WERI-Rb-1 (cell line): ENCODE data around the gene PRRX2.

Experiments used
- DNase-seq: peaks from one replicate; pipeline ENCODE4 v3.0.0-alpha.2; 2020
- H3K27ac ChIP-seq: fragments of 250-450 bp; sonication (Bioruptor Pico); 2 replicates; pipeline ENCODE4 v1.5.1; 2020; ENCODE audit warnings: mild to moderate bottlenecking, moderate library complexity
- H3K27me3 ChIP-seq: fragments of 250-450 bp; sonication (Bioruptor Pico); 2 replicates; pipeline ENCODE4 v1.5.1; 2021; ENCODE audit warnings: mild to moderate bottlenecking, low read depth, moderate library complexity; ENCODE audit not compliant: insufficient read depth, severe bottlenecking
- H3K36me3 ChIP-seq: fragments of 250-450 bp; sonication (Bioruptor Pico); 2 replicates; pipeline ENCODE4 v1.5.1; 2020; ENCODE audit warnings: mild to moderate bottlenecking, moderate library complexity
- H3K4me3 ChIP-seq: 2 replicates; pipeline ENCODE4 v1.5.1; 2011; ENCODE audit warnings: low read depth, mild to moderate bottlenecking, control low read depth, low read length
- H3K9me3 ChIP-seq: fragments of 250-450 bp; sonication (Bioruptor Pico); 2 replicates; pipeline ENCODE4 v1.5.1; 2021; ENCODE audit warnings: mild to moderate bottlenecking, moderate library complexity; ENCODE audit not compliant: severe bottlenecking
- TF ChIP-seq, protein P1 (sequence below): IDR thresholded peaks from 2 replicates; pipeline ENCODE4 v1.5.1; 2011; ENCODE audit warnings: low read depth, mild to moderate bottlenecking, control low read depth, inconsistent platforms, low read length

The PRRX2 gene

DNA sequence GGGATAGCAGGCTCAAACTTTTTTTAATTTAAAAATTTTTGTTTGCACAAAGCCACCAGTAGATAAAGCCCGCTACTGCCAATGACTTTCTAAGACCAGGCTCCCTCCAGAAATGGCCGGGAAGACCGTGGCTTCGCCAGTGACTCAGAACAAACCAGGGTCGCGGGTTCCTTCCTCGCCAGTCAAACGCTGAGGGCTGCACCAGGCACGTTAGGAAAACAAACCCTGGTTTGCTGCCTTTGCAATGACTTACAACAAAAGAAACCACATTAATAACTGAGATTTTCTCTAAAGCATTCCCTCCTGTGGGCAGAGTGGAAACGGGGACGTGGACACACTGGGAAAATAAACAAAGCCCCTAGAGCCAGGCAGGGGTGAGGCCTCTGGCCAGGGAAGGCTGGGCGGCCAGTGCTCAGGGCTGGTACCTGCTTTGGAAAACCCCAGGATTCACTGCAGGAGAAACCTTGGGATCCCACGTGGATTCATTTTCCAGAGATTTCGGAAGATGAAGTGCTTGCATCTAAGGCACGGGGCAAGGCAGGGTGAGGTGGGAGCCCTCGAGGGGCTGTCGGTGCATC lies 3.8 kb downstream of the PRRX2 start:
- no peak overlapping the region for H3K27ac ChIP-seq
- TF ChIP-seq, protein P1, sequence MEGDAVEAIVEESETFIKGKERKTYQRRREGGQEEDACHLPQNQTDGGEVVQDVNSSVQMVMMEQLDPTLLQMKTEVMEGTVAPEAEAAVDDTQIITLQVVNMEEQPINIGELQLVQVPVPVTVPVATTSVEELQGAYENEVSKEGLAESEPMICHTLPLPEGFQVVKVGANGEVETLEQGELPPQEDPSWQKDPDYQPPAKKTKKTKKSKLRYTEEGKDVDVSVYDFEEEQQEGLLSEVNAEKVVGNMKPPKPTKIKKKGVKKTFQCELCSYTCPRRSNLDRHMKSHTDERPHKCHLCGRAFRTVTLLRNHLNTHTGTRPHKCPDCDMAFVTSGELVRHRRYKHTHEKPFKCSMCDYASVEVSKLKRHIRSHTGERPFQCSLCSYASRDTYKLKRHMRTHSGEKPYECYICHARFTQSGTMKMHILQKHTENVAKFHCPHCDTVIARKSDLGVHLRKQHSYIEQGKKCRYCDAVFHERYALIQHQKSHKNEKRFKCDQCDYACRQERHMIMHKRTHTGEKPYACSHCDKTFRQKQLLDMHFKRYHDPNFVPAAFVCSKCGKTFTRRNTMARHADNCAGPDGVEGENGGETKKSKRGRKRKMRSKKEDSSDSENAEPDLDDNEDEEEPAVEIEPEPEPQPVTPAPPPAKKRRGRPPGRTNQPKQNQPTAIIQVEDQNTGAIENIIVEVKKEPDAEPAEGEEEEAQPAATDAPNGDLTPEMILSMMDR = no peak
- no peaks in the 10 kb centered on the region for H3K27me3 ChIP-seq
- no peaks in the 10 kb centered on the region for H3K36me3 ChIP-seq
- no peak for DNase-seq
- H3K9me3 ChIP-seq = no peaks in the 10 kb centered on the region
- no peak overlapping the region for H3K4me3 ChIP-seq

- Histone ChIP-seq H3K4me3 (no peak overlapping the region), H3K27me3 (no peaks in the 10 kb centered on the region), H3K36me3 (no peaks in the 10 kb centered on the region), H3K9me3 (no peaks in the 10 kb centered on the region), H3K27ac (no peak overlapping the region)
- no peak for DNase-seq
- TF ChIP-seq, protein P1 = no peak
Observed at GRCh38 chr9:129669946-129670345, 4.5 kb downstream of the PRRX2 start.

- TF ChIP-seq, protein P1 = no peak
- H3K27ac ChIP-seq = no peak overlapping the region
- DNase-seq = no peak
- H3K9me3 ChIP-seq = no peaks in the 10 kb centered on the region
- H3K27me3 ChIP-seq = no peaks in the 10 kb centered on the region
- no peaks in the 10 kb centered on the region for H3K36me3 ChIP-seq
- no peak overlapping the region for H3K4me3 ChIP-seq
Observed at GRCh38 chr9:129671065-129671464, 5.6 kb downstream of the PRRX2 start.

- Histone ChIP-seq H3K36me3 (no peaks in the 10 kb centered on the region), H3K27me3 (no peaks in the 10 kb centered on the region), H3K9me3 (no peaks in the 10 kb centered on the region), H3K4me3 (no peak overlapping the region), H3K27ac (no peak overlapping the region)
- DNase-seq = no peak
- TF ChIP-seq, protein P1 = no peak
Observed at GRCh38 chr9:129671519-129671918, 6.1 kb downstream of the PRRX2 start.

- DNase-seq = no peak
- Histone ChIP-seq H3K36me3 (no peaks in the 10 kb centered on the region), H3K27ac (no peak overlapping the region), H3K27me3 (no peaks in the 10 kb centered on the region), H3K4me3 (no peak overlapping the region), H3K9me3 (no peaks in the 10 kb centered on the region)
- TF ChIP-seq, protein P1 = no peak
Observed at GRCh38 chr9:129672702-129673101, 7.3 kb downstream of the PRRX2 start.

DNA sequence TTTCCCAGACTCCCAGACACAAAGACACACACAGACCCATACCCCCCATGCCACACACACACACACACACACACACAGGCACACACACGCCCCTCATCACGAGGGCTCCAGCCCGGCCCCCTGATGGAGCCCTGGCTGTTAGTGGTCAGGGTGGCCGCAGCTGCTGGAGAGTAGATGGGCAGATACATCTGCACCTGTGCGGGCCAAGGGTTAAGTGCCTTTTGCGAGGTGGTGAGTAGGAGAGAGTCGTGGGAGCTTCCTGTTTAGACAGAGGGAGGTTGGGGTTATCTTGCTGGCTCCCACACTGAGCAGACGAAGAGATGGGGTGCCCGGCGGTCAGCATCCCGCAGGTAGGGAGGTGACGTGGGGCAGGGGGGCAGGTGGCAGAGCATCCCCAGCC lies 8.2 kb downstream of the PRRX2 start:
- DNase-seq = no peak
- no peak overlapping the region for H3K4me3 ChIP-seq
- no peak overlapping the region for H3K27ac ChIP-seq
- no peaks in the 10 kb centered on the region for H3K36me3 ChIP-seq
- no peaks in the 10 kb centered on the region for H3K9me3 ChIP-seq
- TF ChIP-seq, protein P1 = no peak
- H3K27me3 ChIP-seq = no peaks in the 10 kb centered on the region
